HepG2 (cell line): Measurements from ENCODE around the gene RFC1.
A peak's percentile ranks its signal among the peaks of the same experiment; 100 is the strongest.

Experiments
- BHLHE40 ChIP-seq: IDR thresholded peaks from 2 replicates; pipeline ENCODE4 v1.6.1; 2011; ENCODE audit warnings: low read length, improper control_type of control experiment
- FOXK1 ChIP-seq: sonication (generic); formaldehyde crosslinking; IDR thresholded peaks from 2 replicates; pipeline ENCODE4 v1.4.0; 2020; ENCODE audit warnings: low read depth, missing genetic modification reagents, borderline replicate concordance
- HCFC1 ChIP-seq: fragments of 150-350 bp; IDR thresholded peaks from 2 replicates; pipeline ENCODE4 v1.6.1; 2014; ENCODE audit warnings: low read depth, low read length
- MAZ ChIP-seq, 2 experiments: sonication (generic) in 1 of 2; formaldehyde crosslinking in 1 of 2; IDR thresholded peaks; 2 replicates each; pipeline versions ENCODE4 v1.5.0 to v1.6.1; 2012 to 2020; ENCODE audit warnings: low read depth in 2 of 2, mild to moderate bottlenecking in 2 of 2, borderline replicate concordance in 1 of 2, improper control_type of control experiment in 1 of 2, low read length in 1 of 2, missing genetic modification reagents in 1 of 2, moderate library complexity in 1 of 2
- POLR2AphosphoS5 ChIP-seq: IDR thresholded peaks from 2 replicates; pipeline ENCODE4 v1.6.1; 2012; ENCODE audit warnings: low read depth, low read length
- SP2 ChIP-seq: sonication (generic); formaldehyde crosslinking; IDR thresholded peaks from 2 replicates; pipeline ENCODE4 v1.5.1; 2020; ENCODE audit warnings: mild to moderate bottlenecking, missing genetic modification reagents
- TARDBP ChIP-seq: sonication (generic); formaldehyde crosslinking; IDR thresholded peaks from 2 replicates; pipeline ENCODE4 v1.8.0; 2022; ENCODE audit warnings: mild to moderate bottlenecking, missing genetic modification reagents
- ZNF891 ChIP-seq: sonication (generic); formaldehyde crosslinking; IDR thresholded peaks from 2 replicates; pipeline ENCODE4 v1.5.0; 2020; ENCODE audit warnings: mild to moderate bottlenecking, missing genetic modification reagents
- TF ChIP-seq, protein P1 (sequence below): sonication (generic); formaldehyde crosslinking; IDR thresholded peaks from 2 replicates; pipeline ENCODE4 v1.5.0; 2020; ENCODE audit warnings: mild to moderate bottlenecking, missing genetic modification reagents
- TF ChIP-seq, protein P2 (sequence below): sonication (generic); formaldehyde crosslinking; IDR thresholded peaks from 2 replicates; pipeline ENCODE4 v1.5.0; 2020; ENCODE audit warnings: mild to moderate bottlenecking, missing genetic modification reagents, moderate library complexity

GRCh38 chr4:39330353-39330752 lies 35.8 kb downstream of the RFC1 start:
- TF ChIP-seq, protein P1, sequence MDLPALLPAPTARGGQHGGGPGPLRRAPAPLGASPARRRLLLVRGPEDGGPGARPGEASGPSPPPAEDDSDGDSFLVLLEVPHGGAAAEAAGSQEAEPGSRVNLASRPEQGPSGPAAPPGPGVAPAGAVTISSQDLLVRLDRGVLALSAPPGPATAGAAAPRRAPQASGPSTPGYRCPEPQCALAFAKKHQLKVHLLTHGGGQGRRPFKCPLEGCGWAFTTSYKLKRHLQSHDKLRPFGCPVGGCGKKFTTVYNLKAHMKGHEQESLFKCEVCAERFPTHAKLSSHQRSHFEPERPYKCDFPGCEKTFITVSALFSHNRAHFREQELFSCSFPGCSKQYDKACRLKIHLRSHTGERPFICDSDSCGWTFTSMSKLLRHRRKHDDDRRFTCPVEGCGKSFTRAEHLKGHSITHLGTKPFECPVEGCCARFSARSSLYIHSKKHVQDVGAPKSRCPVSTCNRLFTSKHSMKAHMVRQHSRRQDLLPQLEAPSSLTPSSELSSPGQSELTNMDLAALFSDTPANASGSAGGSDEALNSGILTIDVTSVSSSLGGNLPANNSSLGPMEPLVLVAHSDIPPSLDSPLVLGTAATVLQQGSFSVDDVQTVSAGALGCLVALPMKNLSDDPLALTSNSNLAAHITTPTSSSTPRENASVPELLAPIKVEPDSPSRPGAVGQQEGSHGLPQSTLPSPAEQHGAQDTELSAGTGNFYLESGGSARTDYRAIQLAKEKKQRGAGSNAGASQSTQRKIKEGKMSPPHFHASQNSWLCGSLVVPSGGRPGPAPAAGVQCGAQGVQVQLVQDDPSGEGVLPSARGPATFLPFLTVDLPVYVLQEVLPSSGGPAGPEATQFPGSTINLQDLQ (CRISPR knock-in tag): no peak
- no peak for TF ChIP-seq SP2
- no peak for TF ChIP-seq POLR2AphosphoS5
- TF ChIP-seq MAZ (IDR thresholded peaks at IDR 0.05; ENCODE audit: borderline replicate concordance, low read depth, low read length): no peak
- TF ChIP-seq MAZ (CRISPR knock-in tag; IDR thresholded peaks at IDR 0.05; ENCODE audit: low read depth): no peak
- TF ChIP-seq ZNF891 (CRISPR knock-in tag): no peak
- no peak for TF ChIP-seq FOXK1
- no peak for TF ChIP-seq TARDBP (CRISPR knock-in tag)
- no peak for TF ChIP-seq BHLHE40
- TF ChIP-seq HCFC1: no peak
- TF ChIP-seq, protein P2, sequence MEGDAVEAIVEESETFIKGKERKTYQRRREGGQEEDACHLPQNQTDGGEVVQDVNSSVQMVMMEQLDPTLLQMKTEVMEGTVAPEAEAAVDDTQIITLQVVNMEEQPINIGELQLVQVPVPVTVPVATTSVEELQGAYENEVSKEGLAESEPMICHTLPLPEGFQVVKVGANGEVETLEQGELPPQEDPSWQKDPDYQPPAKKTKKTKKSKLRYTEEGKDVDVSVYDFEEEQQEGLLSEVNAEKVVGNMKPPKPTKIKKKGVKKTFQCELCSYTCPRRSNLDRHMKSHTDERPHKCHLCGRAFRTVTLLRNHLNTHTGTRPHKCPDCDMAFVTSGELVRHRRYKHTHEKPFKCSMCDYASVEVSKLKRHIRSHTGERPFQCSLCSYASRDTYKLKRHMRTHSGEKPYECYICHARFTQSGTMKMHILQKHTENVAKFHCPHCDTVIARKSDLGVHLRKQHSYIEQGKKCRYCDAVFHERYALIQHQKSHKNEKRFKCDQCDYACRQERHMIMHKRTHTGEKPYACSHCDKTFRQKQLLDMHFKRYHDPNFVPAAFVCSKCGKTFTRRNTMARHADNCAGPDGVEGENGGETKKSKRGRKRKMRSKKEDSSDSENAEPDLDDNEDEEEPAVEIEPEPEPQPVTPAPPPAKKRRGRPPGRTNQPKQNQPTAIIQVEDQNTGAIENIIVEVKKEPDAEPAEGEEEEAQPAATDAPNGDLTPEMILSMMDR (CRISPR knock-in tag): 0 out of 2 replicates have a peak, but pooled peaks have one; percentile 17
